B cell (primary cell): ENCODE results near the gene RAB11FIP5. TPM values are rescaled to one million over a fixed set of nuclear protein-coding genes. Genes with fewer than 3 reads are reported as not detected.

Source experiments
- ATAC-seq: fragments of 200-7000 bp; cut with Tn5 transposase; one replicate; pipeline ENCODE4 v1.10.0; 2021; ENCODE audit warnings: low read depth, mild to moderate bottlenecking, moderate number of reproducible peaks, moderate library complexity
- CTCF ChIA-PET: fragments of 350-600 bp; sonication (Branson Sonifier 250); formaldehyde crosslinking; loops from one replicate; lab custom pipeline; 2021; ENCODE audit warnings: antibody characterized with exemption, inconsistent platforms; lab: Charles Lee
- POLR2A ChIA-PET: fragments of 350-600 bp; sonication (Branson Sonifier 250); formaldehyde crosslinking; loops from one replicate; lab custom pipeline; 2021; ENCODE audit warnings: antibody characterized with exemption; lab: Charles Lee
- DNase-seq: peaks from one replicate; pipeline ENCODE4 v3.0.0; 2013
- H2AFZ ChIP-seq: 2 replicates; pipeline ENCODE4 v1.6.1; 2012; ENCODE audit warnings: mild to moderate bottlenecking, low read depth, low read length; ENCODE audit not compliant: insufficient read depth, poor library complexity, severe bottlenecking
- H3K27ac ChIP-seq, 2 donors: 1 replicate in 1 of 2; 2 replicates in 1 of 2; pipeline ENCODE4 v1.5.1; 2012 to 2013; ENCODE audit warnings: low read length in 2 of 2, mild to moderate bottlenecking in 2 of 2, moderate library complexity in 1 of 2
- H3K27me3 ChIP-seq, 4 experiments: fragments of 200-600 bp in 1 of 4; sonication (generic) in 1 of 4; replicated peaks in 1 of 4; 1 replicate in 2 of 4; 2 replicates in 2 of 4; pipeline versions ENCODE4 v1.6.1 to v1.7.0; 2013 to 2016; ENCODE audit warnings: low read length in 3 of 4, mild to moderate bottlenecking in 2 of 4, mixed read lengths in 1 of 4, moderate library complexity in 1 of 4; ENCODE audit not compliant: insufficient read depth in 4 of 4, control insufficient read depth in 3 of 4; ENCODE audit errors: control extremely low read depth in 1 of 4
- H3K36me3 ChIP-seq, 2 experiments: replicated peaks in 1 of 2; 1 replicate in 1 of 2; 2 replicates in 1 of 2; pipeline versions ENCODE4 v1.6.1 to v1.7.1; 2013; ENCODE audit warnings: low read length in 1 of 2; ENCODE audit not compliant: insufficient read depth in 2 of 2, control insufficient read depth in 1 of 2; ENCODE audit errors: control extremely low read depth in 1 of 2, extremely low read depth in 1 of 2
- H3K4me1 ChIP-seq, 2 donors: fragments of 200-600 bp in 1 of 2; sonication (generic) in 1 of 2; 1 replicate in 1 of 2; 2 replicates in 1 of 2; pipeline versions ENCODE4 v1.5.1 to v1.6.1; 2013 to 2017; ENCODE audit warnings: low read length in 2 of 2; ENCODE audit not compliant: control insufficient read depth in 2 of 2, insufficient read depth in 2 of 2
- H3K4me2 ChIP-seq: replicated peaks from 2 replicates; pipeline ENCODE3; 2012; ENCODE audit warnings: mild to moderate bottlenecking, low read depth, low read length; ENCODE audit not compliant: poor library complexity, severe bottlenecking
- H3K4me3 ChIP-seq, 5 experiments: fragments of 200-600 bp in 1 of 5; sonication (generic) in 1 of 5; 1 replicate in 3 of 5; 2 replicates in 2 of 5; pipeline versions ENCODE4 v1.5.1 to v1.7.0; 2011 to 2016; ENCODE audit warnings: low read length in 4 of 5, mild to moderate bottlenecking in 4 of 5, low read depth in 2 of 5, control low read depth in 1 of 5, moderate library complexity in 1 of 5; ENCODE audit not compliant: insufficient read depth in 1 of 5; ENCODE audit errors: control extremely low read depth in 1 of 5, extremely low read depth in 1 of 5
- H3K79me2 ChIP-seq: fragments of 200-600 bp; sonication (generic); one replicate; pipeline ENCODE4 v1.6.0; 2016; ENCODE audit warnings: low read length; ENCODE audit not compliant: control insufficient read depth, insufficient read depth
- H3K9ac ChIP-seq: fragments of 200-600 bp; sonication (generic); 2 replicates; pipeline ENCODE4 v1.6.1; 2017; ENCODE audit warnings: mild to moderate bottlenecking, low read length, moderate library complexity
- H3K9me3 ChIP-seq, 3 donors: one replicate each; pipeline versions ENCODE4 v1.6.1 to v1.7.1; 2013; ENCODE audit warnings: low read length in 2 of 3; ENCODE audit not compliant: control insufficient read depth in 2 of 3, insufficient read depth in 1 of 3; ENCODE audit errors: control extremely low read depth in 1 of 3
- H4K20me1 ChIP-seq: 2 replicates; pipeline ENCODE4 v1.6.0; 2012; ENCODE audit warnings: mild to moderate bottlenecking, low read length; ENCODE audit not compliant: insufficient read depth, control insufficient read depth, poor library complexity, severe bottlenecking
- H3K27ac Mint-ChIP-seq: one replicate; pipeline ENCODE4 v1.8.0; 2021; ENCODE audit warnings: mixed read lengths
- H3K27me3 Mint-ChIP-seq: one replicate; pipeline ENCODE4 v1.8.0; 2021; ENCODE audit warnings: mixed read lengths
- H3K4me1 Mint-ChIP-seq: one replicate; pipeline ENCODE4 v1.8.0; 2021; ENCODE audit warnings: mixed read lengths
- H3K4me3 Mint-ChIP-seq: one replicate; pipeline ENCODE4 v1.8.0; 2021; ENCODE audit warnings: mixed read lengths
- H3K9me3 Mint-ChIP-seq: one replicate; pipeline ENCODE4 v1.8.0; 2022; ENCODE audit warnings: mixed read lengths; ENCODE audit not compliant: insufficient read depth
- EZH2 ChIP-seq: IDR thresholded peaks from 2 replicates; pipeline ENCODE4 v1.6.1; 2012; ENCODE audit warnings: borderline replicate concordance, low read depth, mild to moderate bottlenecking, moderate library complexity, low read length; ENCODE audit not compliant: insufficient read depth, poor library complexity, severe bottlenecking
- WGBS: methylation state at CpG from one replicate; pipeline ENCODE4 v1.1.5; 2013; ENCODE audit warnings: missing lambda C conversion rate; ENCODE audit not compliant: insufficient coverage; 5-methylcytosine and 5-hydroxymethylcytosine counted together
- intact Hi-C: fragments of 100-400 bp; cut with micrococcal nuclease; formaldehyde crosslinking; loops from one replicate; pipeline ENCODE4 v1.10.0; 2022
- polyA plus RNA-seq: library from polyadenylated mRNA; depleted of rRNA; stranded (reverse); fragments of >200 nt; gene quantifications from 2 replicates; pipeline ENCODE4 v1.2.3, GENCODE V29; 2012
- total RNA-seq, 2 donors: library from RNA; stranded (reverse); fragments of 120-200 nt in 1 of 2; gene quantifications; 1 replicate in 1 of 2; 2 replicates in 1 of 2; pipeline versions ENCODE4 v1.2.3 to v1.2.4, GENCODE V29; 2013 to 2022
- TF ChIP-seq, protein P1 (sequence below): fragments of 200-600 bp; IDR thresholded peaks from one replicate; pipeline ENCODE4 v1.8.0; 2022; ENCODE audit warnings: antibody characterized with exemption, mild to moderate bottlenecking

RAB11FIP5 gene
- total and polyA plus RNA-seq, 2 donors (not counting 1 experiment from before 2014, with no cell fraction given) = 1.7 to 4.6 TPM

DNA sequence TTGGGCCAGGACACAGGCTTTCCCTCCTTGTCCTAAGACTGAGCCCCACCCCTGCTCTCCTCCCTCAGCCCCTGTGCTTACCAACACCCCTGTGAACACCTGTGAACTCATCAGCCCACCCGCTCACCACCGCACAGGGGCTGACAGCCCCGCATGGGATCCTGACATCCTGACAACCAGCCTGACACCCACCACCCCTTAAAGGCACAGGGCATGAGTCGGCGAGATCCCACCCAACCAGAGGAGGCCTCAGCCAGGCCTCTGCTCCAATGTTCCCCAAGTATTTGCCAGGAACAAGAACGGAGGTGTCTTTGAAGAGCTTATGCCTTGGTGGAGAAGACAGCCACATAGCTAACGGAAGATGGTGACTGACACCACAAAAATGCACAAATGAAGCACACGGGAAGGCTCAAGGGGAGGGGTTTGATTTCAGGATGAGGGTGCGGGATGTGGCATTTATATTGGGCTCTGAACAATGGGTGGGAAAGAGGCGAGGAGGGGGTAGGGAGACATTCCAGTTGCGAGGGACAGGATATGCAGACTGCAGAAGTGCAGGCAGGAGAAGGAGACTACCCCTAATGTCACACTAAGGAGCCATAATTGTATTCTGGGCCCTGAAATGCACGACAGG, 11.0 kb downstream of the RAB11FIP5 start:
- Histone ChIP-seq H3K79me2 (no peaks in the 10 kb centered on the region), H3K4me3 (no peak overlapping the region), H3K27me3 (no peaks in the 10 kb centered on the region), H4K20me1 (no peaks in the 10 kb centered on the region), H3K4me2 (no peak overlapping the region), H3K27ac (no peak overlapping the region), H3K9ac (no peak overlapping the region), H3K4me1 (no peaks in the 10 kb centered on the region), H2AFZ (no peak overlapping the region), H3K9me3 (no peaks in the 10 kb centered on the region), H3K36me3 (no peaks in the 10 kb centered on the region)
- no peak overlapping the region for H3K27ac Mint-ChIP-seq
- no peaks in the 10 kb centered on the region for H3K9me3 Mint-ChIP-seq
- H3K4me1 Mint-ChIP-seq = no peaks in the 10 kb centered on the region
- intact Hi-C loops = no loop called here
- DNase-seq (no peak), ATAC-seq (no peak)
- WGBS = 91% methylated on average over 11 of the region's 12 CpGs
- H3K27me3 Mint-ChIP-seq = no peaks in the 10 kb centered on the region
- H3K4me3 Mint-ChIP-seq = no peak overlapping the region
- TF ChIP-seq EZH2 = no peak
- TF ChIP-seq, protein P1, sequence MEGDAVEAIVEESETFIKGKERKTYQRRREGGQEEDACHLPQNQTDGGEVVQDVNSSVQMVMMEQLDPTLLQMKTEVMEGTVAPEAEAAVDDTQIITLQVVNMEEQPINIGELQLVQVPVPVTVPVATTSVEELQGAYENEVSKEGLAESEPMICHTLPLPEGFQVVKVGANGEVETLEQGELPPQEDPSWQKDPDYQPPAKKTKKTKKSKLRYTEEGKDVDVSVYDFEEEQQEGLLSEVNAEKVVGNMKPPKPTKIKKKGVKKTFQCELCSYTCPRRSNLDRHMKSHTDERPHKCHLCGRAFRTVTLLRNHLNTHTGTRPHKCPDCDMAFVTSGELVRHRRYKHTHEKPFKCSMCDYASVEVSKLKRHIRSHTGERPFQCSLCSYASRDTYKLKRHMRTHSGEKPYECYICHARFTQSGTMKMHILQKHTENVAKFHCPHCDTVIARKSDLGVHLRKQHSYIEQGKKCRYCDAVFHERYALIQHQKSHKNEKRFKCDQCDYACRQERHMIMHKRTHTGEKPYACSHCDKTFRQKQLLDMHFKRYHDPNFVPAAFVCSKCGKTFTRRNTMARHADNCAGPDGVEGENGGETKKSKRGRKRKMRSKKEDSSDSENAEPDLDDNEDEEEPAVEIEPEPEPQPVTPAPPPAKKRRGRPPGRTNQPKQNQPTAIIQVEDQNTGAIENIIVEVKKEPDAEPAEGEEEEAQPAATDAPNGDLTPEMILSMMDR = no peak
- POLR2A ChIA-PET = no interaction called here
- CTCF ChIA-PET = interaction anchor here (1.5 kb wide), 1 partner anchor 16 kb away, joined by 3 read pairs; no protein-coding TSS in a partner anchor

GRCh38 chr2:73100956-73101355, 11.8 kb downstream of the RAB11FIP5 start:
- DNase-seq (no peak), ATAC-seq (no peak)
- Histone ChIP-seq H2AFZ (no peak overlapping the region), H3K4me3 (no peak overlapping the region), H3K36me3 (no peaks in the 10 kb centered on the region), H4K20me1 (no peaks in the 10 kb centered on the region), H3K4me1 (no peaks in the 10 kb centered on the region), H3K27me3 (no peaks in the 10 kb centered on the region), H3K9me3 (no peaks in the 10 kb centered on the region), H3K4me2 (no peak overlapping the region), H3K27ac (no peak overlapping the region), H3K9ac (no peak overlapping the region), H3K79me2 (no peaks in the 10 kb centered on the region)
- no peak for TF ChIP-seq EZH2
- TF ChIP-seq, protein P1 = no peak
- ChIA-PET POLR2A (no interaction called here), CTCF (no interaction called here)
- Mint-ChIP-seq H3K9me3 (no peaks in the 10 kb centered on the region), H3K27me3 (no peaks in the 10 kb centered on the region), H3K4me3 (no peak overlapping the region), H3K4me1 (no peaks in the 10 kb centered on the region), H3K27ac (no peak overlapping the region)
- WGBS = 95% methylated on average over 4 of the region's 4 CpGs
- intact Hi-C loops = no loop called here
